NT2/D1 (cell line): ENCODE results near the gene ATP5PO.
"Not testable (repeated sequence)": the region's sequence is repeated elsewhere in the genome, so short reads cannot be mapped to it uniquely, and the experiment has no call there.

Source experiments
- DNase-seq: peaks from one replicate; pipeline ENCODE4 v3.0.0-alpha.2; 2011; ENCODE audit warnings: low read depth, low spot score
- H3K27me3 ChIP-seq: 2 replicates; pipeline ENCODE4 v1.6.0; 2011; ENCODE audit warnings: mild to moderate bottlenecking; ENCODE audit not compliant: insufficient read length, insufficient read depth
- H3K36me3 ChIP-seq: 2 replicates; pipeline ENCODE4 v1.6.1; 2011; ENCODE audit warnings: mild to moderate bottlenecking, low read length, mixed read lengths; ENCODE audit not compliant: insufficient read depth, insufficient read length
- H3K4me1 ChIP-seq: 2 replicates; pipeline ENCODE4 v1.5.1; 2011; ENCODE audit not compliant: insufficient read depth, insufficient read length
- H3K4me3 ChIP-seq: 2 replicates; pipeline ENCODE4 v1.5.1; 2011; ENCODE audit warnings: low read depth; ENCODE audit not compliant: insufficient read length
- H3K9ac ChIP-seq: 2 replicates; pipeline ENCODE4 v1.6.0; 2011; ENCODE audit warnings: low read depth; ENCODE audit not compliant: insufficient read length
- H3K9me3 ChIP-seq: 2 replicates; pipeline ENCODE4 v1.5.1; 2011; ENCODE audit warnings: mild to moderate bottlenecking, low read length; ENCODE audit not compliant: insufficient read depth
- SUZ12 ChIP-seq: IDR thresholded peaks from 2 replicates; pipeline ENCODE4 v1.6.1; 2011; ENCODE audit not compliant: insufficient read length, insufficient read depth; ENCODE audit errors: extremely low read depth
- YY1 ChIP-seq: IDR thresholded peaks from 2 replicates; pipeline ENCODE4 v1.6.1; 2011; ENCODE audit not compliant: insufficient read length, insufficient read depth
- ZNF274 ChIP-seq: IDR thresholded peaks from 2 replicates; pipeline ENCODE4 v1.6.1; 2011; ENCODE audit warnings: mild to moderate bottlenecking, low read depth, low read length

The ATP5PO gene

DNA sequence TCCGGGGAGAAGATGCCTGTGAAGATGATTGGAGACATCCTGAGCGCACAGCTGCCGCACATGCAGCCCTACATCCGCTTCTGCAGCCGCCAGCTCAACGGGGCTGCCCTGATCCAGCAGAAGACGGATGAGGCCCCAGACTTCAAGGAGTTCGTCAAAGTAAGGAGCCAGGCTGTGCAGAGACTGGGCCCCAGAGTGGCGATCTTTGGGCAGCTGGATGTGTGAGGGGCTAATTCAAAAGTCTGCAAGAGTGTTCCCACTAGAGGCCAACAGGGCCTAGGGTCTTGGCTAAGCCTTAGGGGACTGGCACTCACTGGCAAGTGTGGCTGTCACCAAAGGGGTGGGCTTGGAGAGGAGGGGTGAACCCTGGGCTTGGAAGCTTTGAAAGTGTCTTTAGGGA is 50.4 kb downstream of the ATP5PO start:
- Histone ChIP-seq H3K27me3 (no peaks in the 10 kb centered on the region), H3K4me1 (no peaks in the 10 kb centered on the region), H3K9ac (no peak overlapping the region), H3K4me3 (no peak overlapping the region), H3K9me3 (no peaks in the 10 kb centered on the region; the same call in 1 of the 2 replicates), H3K36me3 (no peaks in the 10 kb centered on the region)
- DNase-seq: no peak
- no peak for TF ChIP-seq YY1
- TF ChIP-seq SUZ12: no peak

DNA sequence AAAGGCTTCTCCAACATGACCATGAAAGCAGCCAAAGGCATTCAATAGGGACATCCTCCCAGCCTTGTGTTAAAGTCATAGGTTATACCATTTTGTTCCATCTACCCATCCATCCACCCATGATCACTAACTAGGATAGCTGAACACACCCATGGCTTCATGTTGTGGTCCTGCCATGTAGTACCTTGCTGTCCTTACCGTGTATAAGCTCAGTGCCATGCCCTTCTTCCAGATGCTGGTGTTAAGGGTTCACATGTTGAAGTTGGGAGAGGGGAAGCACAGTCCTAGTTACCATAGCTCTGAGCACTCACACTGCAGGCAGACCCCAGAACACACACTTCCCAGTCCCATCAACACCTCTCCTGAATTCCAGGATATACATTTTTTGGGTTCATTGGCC is 51.5 kb downstream of the ATP5PO start:
- no peaks in the 10 kb centered on the region for H3K36me3 ChIP-seq
- H3K4me3 ChIP-seq: no peak overlapping the region
- no peaks in the 10 kb centered on the region; the same call in 1 of the 2 replicates for H3K9me3 ChIP-seq
- no peak for DNase-seq
- no peaks in the 10 kb centered on the region for H3K4me1 ChIP-seq
- no peaks in the 10 kb centered on the region for H3K27me3 ChIP-seq
- no peak overlapping the region for H3K9ac ChIP-seq
- TF ChIP-seq YY1 (no peak), ZNF274 (no peak), SUZ12 (no peak)

DNA sequence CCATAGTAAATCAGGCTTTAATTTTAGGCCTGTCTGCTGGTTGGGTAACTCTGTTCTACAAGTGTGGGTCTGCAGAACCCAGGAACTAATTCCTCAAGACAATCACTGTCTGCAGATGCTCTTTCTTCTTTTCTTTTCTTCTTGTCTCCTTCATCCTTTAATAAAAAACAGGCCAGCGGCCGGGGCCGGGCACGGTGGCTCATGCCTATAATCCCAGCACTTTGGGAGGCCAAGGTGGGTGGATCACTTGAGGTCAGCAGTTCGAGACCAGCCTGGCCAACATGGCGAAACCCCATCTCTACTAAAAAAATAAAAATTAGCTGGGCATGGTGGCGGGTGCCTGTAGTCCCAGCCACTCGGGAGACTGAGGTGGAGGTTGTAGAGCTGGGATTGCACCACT is 52.4 kb downstream of the ATP5PO start:
- not testable (repeated sequence) for H3K9ac ChIP-seq, H3K9me3 ChIP-seq, H3K4me3 ChIP-seq, DNase-seq, H3K36me3 ChIP-seq, H3K27me3 ChIP-seq, H3K4me1 ChIP-seq

DNA sequence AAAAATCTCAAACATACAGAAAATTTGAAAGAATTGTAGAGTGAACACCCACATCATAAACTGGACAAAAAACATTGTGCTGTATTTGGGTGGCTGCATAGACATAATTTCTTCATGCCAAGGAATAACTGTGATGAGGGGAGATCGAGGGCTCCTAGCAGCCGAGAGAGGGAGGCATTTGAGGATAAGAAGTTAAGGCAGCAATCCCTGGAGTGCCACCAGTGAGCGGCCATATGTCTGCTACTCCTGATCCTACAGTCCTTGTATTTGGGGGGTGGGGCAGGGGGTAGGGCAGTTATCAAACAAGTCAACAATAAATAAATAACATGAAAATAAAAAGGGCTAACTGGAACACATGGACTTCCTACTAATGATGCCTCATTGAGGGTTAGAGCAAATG is 54.5 kb downstream of the ATP5PO start:
- no peak overlapping the region for H3K4me3 ChIP-seq
- H3K27me3 ChIP-seq: no peaks in the 10 kb centered on the region
- H3K9ac ChIP-seq: no peak overlapping the region
- TF ChIP-seq ZNF274 (no peak), SUZ12 (no peak), YY1 (no peak)
- H3K4me1 ChIP-seq: peaks cover 13% of the 10 kb centered on the region
- H3K36me3 ChIP-seq: no peaks in the 10 kb centered on the region
- no peaks in the 10 kb centered on the region for H3K9me3 ChIP-seq
- DNase-seq: no peak

DNA sequence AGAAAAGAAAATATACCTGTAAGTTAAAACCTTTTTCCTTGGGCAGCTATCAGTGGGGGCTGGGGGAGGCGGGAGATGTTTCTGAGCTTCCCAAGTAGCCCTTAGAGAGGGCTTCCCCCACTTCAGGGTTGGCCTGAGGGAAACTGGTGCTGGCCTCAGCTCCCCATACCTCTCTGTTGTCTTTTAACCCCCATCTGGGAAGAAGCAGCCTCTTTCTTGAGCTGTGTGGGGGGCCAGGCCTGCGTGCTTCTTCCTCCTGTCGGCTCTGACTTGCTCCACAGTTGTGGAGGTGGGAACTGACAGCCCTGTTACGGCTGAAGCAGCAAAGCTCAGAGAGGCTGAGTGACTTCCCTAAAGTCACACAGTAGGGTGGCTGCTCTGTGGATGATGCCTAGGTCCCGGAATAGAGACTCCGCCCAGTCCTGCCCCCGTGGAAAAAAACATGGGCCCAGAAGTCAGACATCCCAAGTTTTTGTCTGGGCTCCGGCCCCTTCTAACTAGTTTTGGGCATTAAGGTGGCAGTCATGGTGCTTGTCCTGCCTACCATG is 55.2 kb downstream of the ATP5PO start:
- no peak for DNase-seq
- no peaks in the 10 kb centered on the region for H3K27me3 ChIP-seq
- no peaks in the 10 kb centered on the region for H3K36me3 ChIP-seq
- no peaks in the 10 kb centered on the region for H3K9me3 ChIP-seq
- H3K4me1 ChIP-seq: peaks cover 13% of the 10 kb centered on the region
- no peak overlapping the region for H3K9ac ChIP-seq
- no peak overlapping the region for H3K4me3 ChIP-seq
- TF ChIP-seq ZNF274: no peak

DNA sequence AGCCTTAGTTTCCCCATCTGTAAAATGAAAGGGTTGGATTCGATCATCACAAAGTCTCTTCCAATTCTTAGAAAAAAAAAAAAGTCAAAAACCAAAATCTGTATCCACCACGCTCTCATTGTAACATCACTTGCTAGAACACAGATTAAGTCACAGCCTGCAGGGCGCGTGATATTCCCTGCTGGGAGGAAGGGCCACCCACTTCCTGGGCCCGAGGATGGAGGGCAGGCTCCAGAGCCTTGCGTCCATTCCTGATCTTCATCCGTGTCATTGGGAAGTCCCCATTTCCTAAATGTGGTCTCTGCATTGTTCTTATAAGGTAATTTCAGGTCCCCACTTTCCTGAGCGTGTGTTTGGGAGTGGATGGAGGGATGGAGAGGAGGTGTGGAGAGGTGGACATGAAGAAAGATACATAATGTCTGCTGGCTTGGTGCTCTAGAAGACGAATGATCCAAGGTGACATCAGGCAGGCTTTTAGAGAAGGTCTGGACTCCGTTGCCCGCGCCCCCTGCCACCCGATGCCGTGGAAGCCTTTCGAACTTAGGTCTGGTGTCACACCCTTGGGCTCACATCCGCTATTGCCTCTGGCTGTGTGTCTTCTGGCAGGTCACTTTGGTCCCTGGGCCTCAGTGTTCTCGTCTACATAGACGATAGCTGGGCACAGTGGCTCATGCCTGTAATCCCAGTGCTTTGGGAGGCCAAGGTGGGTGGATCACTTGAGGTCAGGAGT is 56.1 kb downstream of the ATP5PO start:
- H3K9ac ChIP-seq: no peak overlapping the region
- H3K36me3 ChIP-seq: no peaks in the 10 kb centered on the region
- no peaks in the 10 kb centered on the region for H3K9me3 ChIP-seq
- DNase-seq: no peak
- peaks cover 16% of the 10 kb centered on the region for H3K4me1 ChIP-seq
- H3K4me3 ChIP-seq: no peak overlapping the region
- H3K27me3 ChIP-seq: no peaks in the 10 kb centered on the region
- TF ChIP-seq SUZ12 (no peak), YY1 (no peak), ZNF274 (no peak)

DNA sequence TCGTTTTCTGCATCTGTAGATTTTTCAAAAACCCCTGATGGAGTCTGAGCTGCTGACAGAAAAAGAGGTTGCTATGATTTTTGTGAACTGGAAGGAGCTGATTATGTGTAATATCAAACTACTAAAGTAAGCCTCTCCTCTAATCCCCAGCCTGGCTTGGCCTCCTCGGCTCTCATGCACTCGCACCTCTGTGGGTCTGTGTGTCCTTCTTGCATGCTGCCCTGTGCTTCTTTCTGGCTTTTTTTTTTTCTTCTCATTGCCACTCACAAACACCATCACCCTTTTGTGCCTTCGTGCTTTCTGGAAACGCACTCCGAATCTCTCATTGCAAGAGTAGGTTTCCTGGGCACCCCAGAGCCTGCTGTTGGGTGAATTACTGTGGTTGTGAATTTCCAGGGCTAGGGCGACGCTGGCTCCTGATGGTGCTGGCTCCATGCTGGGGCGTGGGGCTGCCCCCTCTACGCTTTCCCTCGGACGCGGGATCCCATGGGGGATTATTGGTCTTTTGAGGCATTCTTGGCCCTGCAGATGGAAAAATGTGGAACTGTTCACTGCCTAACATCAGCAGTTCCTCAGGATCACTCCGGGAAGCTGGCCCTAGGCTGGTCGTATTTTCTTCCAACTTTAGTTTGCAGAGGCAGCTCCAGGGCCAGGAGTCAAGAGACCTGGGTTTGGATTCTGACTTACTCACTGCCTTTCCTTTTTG is 56.8 kb downstream of the ATP5PO start:
- no peak for TF ChIP-seq YY1
- no peak for TF ChIP-seq ZNF274
- TF ChIP-seq SUZ12: no peak
- no peak for DNase-seq
- H3K9me3 ChIP-seq: no peaks in the 10 kb centered on the region
- H3K36me3 ChIP-seq: no peaks in the 10 kb centered on the region
- H3K4me3 ChIP-seq: no peak overlapping the region
- peaks cover 19% of the 10 kb centered on the region for H3K4me1 ChIP-seq
- H3K27me3 ChIP-seq: no peaks in the 10 kb centered on the region
- H3K9ac ChIP-seq: no peak overlapping the region
